Measurements from ENCODE around the gene DYNLL2. TPM values are rescaled to one million over a fixed set of nuclear protein-coding genes. Genes with fewer than 3 reads are reported as not detected.
"Not testable (repeated sequence)": the region's sequence is repeated elsewhere in the genome, so short reads cannot be mapped to it uniquely, and the experiment has no call there.

The DYNLL2 gene
- total and polyA plus RNA-seq, 9 of the 15 experiments (the other 6 are each of a cell fraction or from before 2014, with no cell fraction given): 1.8 to 24.5 (median 13.0) TPM

GRCh38 chr17:58136669-58137279, 53.6 kb downstream of the DYNLL2 start (continued):
- peak in 1 of 2 experiments; percentile 46; a peak in 2 of 4 replicates for TF ChIP-seq RAD21 (CRISPR knock-in tag; conservative IDR thresholded peaks at IDR 0.05 in 1 of 2, IDR thresholded peaks at IDR 0.05 in 1 of 2)

GRCh38 chr17:58141505-58141904, 58.3 kb downstream of the DYNLL2 start:
- DNase-seq (ENCODE audit: extremely low read depth in 1 of 4, low spot score in 3 of 4): no peak
- no peak for FAIRE-seq
- POLR2A ChIA-PET: no interaction called here
- H3K9ac ChIP-seq (ENCODE audit: insufficient read depth in 1 of 2, low read depth in 2 of 2, low read length in 2 of 2): no peak overlapping the region
- peaks cover 5 to 11% of the 10 kb centered on the region in 2 experiments; a peak in 4 of 5 replicates for H3K27me3 ChIP-seq (ENCODE audit: control insufficient read depth in 2 of 2, insufficient read depth in 2 of 2, low read length in 2 of 2)
- in situ Hi-C loops (cut with MboI): no loop called here
- no peaks in the 10 kb centered on the region for H4K20me1 ChIP-seq (replicated peaks; ENCODE audit: control insufficient read depth, insufficient read depth, low read length)
- H3K4me2 ChIP-seq (ENCODE audit: insufficient read depth, low read length): no peak overlapping the region
- no peak overlapping the region for H3K4me3 ChIP-seq
- intact Hi-C loops (cut with micrococcal nuclease): no loop called here
- no peak for ATAC-seq
- no peaks in the 10 kb centered on the region for H3K9me1 ChIP-seq (ENCODE audit: control insufficient read depth, insufficient read depth, low read length)
- no peaks in the 10 kb centered on the region for H3K4me1 ChIP-seq (replicated peaks in 1 of 2; ENCODE audit: control insufficient read depth in 2 of 2, insufficient read depth in 2 of 2, low read length in 2 of 2)
- TF ChIP-seq SMARCE1 (IDR thresholded peaks at IDR 0.05) (no peak), PCBP1 (IDR thresholded peaks at IDR 0.05; ENCODE audit: low read depth, low read length, poor library complexity, severe bottlenecking) (peak; percentile 56)
- no TSS peak for BruUV-seq (replicated peaks)
- CTCF ChIA-PET (ENCODE audit: low intra/inter-chr PET ratio): no interaction called here
- H3K9me3 ChIP-seq (replicated peaks; ENCODE audit: control insufficient read depth, insufficient read depth, low read depth, low read length): no peaks in the 10 kb centered on the region
- no peak overlapping the region for H2AFZ ChIP-seq (ENCODE audit: low read depth, low read length)
- whole genome bisulfite sequencing (ENCODE audit: insufficient coverage, low coverage, missing lambda C conversion rate): no CpG with 5 or more reads among the region's 5 CpGs
- no peak overlapping the region for H3K27ac ChIP-seq (ENCODE audit: extremely low read depth, low read depth, low read length)
- no peaks in the 10 kb centered on the region for H3K79me2 ChIP-seq (ENCODE audit: control insufficient read depth, insufficient read depth, low read length)
- H3K36me3 ChIP-seq (ENCODE audit: control insufficient read depth, insufficient read depth, low read length): no peaks in the 10 kb centered on the region

DNA sequence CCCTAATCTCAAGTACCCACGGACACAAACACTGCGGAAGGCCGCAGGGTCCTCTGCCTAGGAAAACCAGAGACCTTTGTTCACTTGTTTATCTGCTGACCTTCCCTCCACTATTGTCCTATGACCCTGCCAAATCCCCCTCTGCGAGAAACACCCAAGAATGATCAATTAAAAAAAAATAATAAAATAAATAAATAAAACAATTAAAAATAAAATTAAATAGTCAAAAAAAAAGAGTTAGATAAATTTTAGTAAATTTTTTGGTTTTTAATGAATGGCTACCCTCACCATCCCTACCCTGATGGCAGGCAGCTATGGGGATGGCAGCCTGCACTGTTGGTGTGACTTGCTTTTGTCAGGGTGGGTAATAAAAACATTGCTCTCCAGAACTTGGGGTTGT, 60.1 kb downstream of the DYNLL2 start:
- H3K79me2 ChIP-seq (ENCODE audit: control insufficient read depth, insufficient read depth, low read length); H3K9me3 ChIP-seq (replicated peaks; ENCODE audit: control insufficient read depth, insufficient read depth, low read depth, low read length); H3K9ac ChIP-seq (ENCODE audit: insufficient read depth in 1 of 2, low read depth in 2 of 2, low read length in 2 of 2); BruUV-seq (replicated peaks); ATAC-seq; in situ Hi-C loops (cut with MboI); FAIRE-seq; H3K4me2 ChIP-seq (ENCODE audit: insufficient read depth, low read length); H3K4me1 ChIP-seq (replicated peaks in 1 of 2; ENCODE audit: control insufficient read depth in 2 of 2, insufficient read depth in 2 of 2, low read length in 2 of 2); H3K4me3 ChIP-seq; H3K27ac ChIP-seq (ENCODE audit: extremely low read depth, low read depth, low read length); POLR2A ChIA-PET; DNase-seq (ENCODE audit: extremely low read depth in 1 of 4, low spot score in 3 of 4); CTCF ChIA-PET (ENCODE audit: low intra/inter-chr PET ratio); intact Hi-C loops (cut with micrococcal nuclease); H4K20me1 ChIP-seq (replicated peaks; ENCODE audit: control insufficient read depth, insufficient read depth, low read length); H3K36me3 ChIP-seq (ENCODE audit: control insufficient read depth, insufficient read depth, low read length); H3K9me1 ChIP-seq (ENCODE audit: control insufficient read depth, insufficient read depth, low read length); H3K27me3 ChIP-seq (ENCODE audit: control insufficient read depth in 2 of 2, insufficient read depth in 2 of 2, low read length in 2 of 2); H2AFZ ChIP-seq (ENCODE audit: low read depth, low read length): not testable (repeated sequence)
- 12% methylated on average over 4 of the region's 4 CpGs for WGBS (ENCODE audit: insufficient coverage, low coverage, missing lambda C conversion rate)
